Fibroblast of skin of right biceps (primary cell): ENCODE measurements around the gene GALNT10.

ENCODE experiments used
- DNase-seq: peaks from one replicate; pipeline ENCODE4 v3.0.0-alpha.2; 2013

Gene GALNT10

GRCh38 chr5:154269414-154269813 lies 78.9 kb downstream of the GALNT10 start:
- DNase-seq: no peak

- no peak for DNase-seq
Measured at GRCh38 chr5:154271466-154271865, 80.9 kb downstream of the GALNT10 start.

DNA sequence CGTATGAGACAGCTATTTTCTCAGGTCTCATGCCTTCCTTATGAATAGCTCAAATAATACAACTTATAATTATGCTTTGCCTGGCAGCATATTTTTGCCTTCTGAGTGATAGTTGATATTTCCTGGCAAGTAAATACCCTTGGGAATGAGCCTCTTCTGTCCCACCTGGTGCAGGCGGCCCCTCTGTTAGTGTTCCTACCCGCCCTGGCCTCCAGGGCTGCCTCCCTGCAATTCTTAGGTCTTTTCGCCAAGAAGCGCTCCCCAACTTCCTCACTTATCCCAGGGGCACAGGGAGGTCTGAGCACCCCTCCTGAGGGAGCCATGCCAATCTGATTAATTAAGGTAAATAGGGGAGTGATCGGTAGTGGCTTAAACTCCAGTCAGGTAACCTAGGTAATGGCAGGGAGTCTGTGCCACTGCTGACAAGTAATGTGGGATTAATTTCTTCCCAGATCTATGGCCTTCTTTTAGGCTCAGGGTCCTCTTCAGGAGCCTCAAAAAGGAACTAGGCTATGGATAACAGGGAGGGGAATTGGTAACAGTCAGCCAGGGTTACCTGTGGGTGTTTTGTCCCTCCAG lies 81.5 kb downstream of the GALNT10 start:
- DNase-seq: no peak

DNA sequence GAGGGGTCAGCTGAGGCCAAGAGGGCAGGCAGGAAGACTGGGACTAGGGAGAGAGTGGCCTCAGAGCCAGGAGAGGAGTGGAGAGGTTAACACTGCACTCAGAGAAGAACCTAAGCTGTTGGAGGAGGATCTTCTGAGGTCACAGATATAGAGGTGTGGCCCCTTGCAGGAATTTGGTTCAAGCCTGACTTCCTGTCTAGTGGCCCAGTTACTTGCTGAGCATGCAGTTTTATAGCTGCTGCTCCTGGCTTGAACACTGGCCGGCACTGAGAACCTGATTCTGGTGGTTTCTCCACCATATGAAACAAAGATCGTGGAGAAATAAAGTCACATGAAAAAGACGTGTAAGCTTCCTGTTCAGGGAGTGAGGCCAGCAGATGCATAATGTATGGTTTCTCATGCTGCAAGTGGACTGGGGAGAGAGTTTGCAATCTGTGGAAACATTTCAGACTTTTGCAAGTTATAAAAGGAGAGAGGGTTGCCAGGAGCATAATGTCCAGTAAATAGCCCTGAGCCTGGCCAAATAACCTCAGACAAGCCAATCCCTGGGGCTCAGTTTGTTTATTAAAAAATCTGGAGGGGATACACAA lies 82.6 kb downstream of the GALNT10 start:
- peak; percentile 41 for DNase-seq

DNA sequence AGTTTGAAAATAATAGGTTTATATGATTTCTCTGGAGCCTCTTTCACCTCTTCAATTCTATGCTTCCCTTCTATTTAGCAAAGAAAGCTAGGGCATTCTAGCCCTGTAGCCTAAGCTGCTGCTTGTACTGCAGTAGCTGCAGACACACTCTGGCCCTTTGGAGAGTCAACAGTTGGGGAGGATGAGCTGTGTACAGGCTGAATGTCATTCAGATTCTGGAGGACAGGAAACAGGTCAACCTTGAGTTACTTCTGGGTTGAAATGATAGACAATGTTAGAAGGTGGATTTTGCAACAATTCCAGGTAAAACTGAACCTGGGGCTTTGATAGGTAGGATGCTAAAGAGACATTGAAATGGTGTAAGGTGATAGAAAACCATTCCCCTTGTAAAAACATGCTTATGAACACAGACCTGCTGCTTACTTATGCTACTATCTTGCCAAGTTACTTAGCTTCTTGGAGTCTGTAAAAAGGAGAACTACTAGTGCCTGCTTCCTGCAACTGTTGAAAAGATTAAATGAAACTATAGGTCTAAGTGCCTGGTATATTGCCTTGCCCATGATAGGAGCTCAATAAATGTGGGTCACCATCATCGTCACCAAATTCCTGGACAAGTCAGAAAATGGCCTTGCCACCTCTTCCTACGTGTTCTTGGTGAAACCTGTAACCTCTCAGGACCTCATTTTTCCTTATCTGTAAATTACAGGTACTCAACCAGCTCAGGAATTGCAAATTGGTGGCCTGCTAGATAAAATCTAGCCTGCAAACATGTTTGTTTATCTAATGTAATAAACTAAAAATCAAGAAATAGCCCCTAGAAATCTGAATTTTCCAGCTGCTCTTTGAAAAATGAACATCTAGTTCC lies 83.7 kb downstream of the GALNT10 start:
- no peak for DNase-seq

DNA sequence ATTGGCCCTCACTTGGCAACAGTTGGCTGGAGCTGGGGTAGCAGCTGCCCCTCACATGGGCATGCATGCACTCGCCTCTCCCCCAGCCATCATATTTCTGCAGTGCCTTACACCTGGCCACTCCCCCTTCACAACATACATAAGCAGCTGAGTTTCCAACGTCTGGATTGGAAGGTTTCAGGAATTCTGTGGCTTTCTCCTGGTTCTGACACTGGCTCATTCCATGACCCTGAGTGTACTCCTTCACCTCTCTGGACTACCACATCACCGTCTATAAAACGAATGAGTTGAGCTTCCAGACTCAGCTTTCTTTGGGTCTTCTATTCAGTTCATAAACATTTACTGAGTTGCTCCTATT lies 84.3 kb downstream of the GALNT10 start:
- DNase-seq: peak; percentile 60

DNA sequence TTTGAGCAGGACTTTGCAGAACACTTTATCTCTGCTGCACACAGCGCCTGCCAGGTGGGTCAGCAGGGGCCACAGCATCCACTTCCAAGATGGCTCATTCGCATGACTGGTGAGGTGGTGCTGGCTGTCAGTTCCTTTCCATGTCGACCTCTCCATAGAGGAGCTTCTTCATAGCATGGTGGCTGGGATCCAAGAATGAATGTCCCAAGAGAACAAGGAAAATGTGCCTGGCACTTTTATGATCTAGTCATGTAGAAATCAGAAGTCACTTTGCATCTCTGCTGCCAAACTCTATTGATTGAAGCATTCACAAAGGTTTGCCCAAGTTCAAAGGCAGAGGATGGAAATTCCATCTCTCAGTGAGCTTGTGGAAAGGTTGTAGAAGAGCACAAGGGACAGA lies 85.0 kb downstream of the GALNT10 start:
- DNase-seq: no peak

- no peak for DNase-seq
Measured at GRCh38 chr5:154276261-154276972, 85.9 kb downstream of the GALNT10 start.

GRCh38 chr5:154276973-154277331 lies 86.4 kb downstream of the GALNT10 start:
- peak; percentile 77 for DNase-seq

GRCh38 chr5:154277499-154277898 lies 87.0 kb downstream of the GALNT10 start:
- DNase-seq: no peak

GRCh38 chr5:154278186-154278585 lies 87.7 kb downstream of the GALNT10 start:
- peak; percentile 65 for DNase-seq

DNA sequence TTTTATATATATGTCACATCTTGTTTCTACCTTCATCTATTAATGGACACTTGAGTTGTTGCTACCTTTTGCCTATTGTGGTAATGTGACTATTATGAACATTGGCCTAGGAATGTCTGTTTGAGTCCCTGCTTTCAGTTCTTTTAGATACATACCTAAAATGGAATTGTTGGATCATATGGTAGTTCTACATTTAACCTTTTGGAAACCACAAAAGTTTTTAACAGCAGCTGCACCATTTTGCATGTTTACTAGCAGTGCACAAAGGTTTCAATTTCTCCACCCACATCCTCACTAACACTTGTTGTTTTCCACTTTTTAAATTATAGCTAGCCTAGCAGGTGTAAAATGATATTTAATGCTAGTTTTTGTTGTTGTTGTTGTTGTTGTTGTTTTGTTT lies 88.4 kb downstream of the GALNT10 start:
- DNase-seq: peak; percentile 20

DNA sequence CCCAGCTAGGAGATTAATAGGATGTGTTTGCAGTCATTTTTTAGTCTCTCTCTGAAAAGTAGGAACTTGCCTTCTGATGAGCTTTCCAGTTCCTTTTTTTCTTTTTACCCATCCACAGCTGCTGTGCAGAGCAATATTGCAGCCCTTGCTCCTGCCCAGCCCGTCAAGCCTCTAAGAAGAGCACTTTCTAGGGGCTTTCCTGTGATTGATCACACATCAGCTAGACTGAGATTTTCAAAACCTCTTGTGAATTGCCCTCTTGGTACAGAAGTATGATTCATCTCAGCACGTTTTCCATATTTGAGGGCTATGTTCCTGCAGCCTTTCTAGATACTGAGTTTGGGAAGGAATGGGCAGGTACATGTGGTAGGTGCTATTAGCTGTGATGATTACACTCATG lies 93.9 kb downstream of the GALNT10 start:
- DNase-seq: no peak

DNA sequence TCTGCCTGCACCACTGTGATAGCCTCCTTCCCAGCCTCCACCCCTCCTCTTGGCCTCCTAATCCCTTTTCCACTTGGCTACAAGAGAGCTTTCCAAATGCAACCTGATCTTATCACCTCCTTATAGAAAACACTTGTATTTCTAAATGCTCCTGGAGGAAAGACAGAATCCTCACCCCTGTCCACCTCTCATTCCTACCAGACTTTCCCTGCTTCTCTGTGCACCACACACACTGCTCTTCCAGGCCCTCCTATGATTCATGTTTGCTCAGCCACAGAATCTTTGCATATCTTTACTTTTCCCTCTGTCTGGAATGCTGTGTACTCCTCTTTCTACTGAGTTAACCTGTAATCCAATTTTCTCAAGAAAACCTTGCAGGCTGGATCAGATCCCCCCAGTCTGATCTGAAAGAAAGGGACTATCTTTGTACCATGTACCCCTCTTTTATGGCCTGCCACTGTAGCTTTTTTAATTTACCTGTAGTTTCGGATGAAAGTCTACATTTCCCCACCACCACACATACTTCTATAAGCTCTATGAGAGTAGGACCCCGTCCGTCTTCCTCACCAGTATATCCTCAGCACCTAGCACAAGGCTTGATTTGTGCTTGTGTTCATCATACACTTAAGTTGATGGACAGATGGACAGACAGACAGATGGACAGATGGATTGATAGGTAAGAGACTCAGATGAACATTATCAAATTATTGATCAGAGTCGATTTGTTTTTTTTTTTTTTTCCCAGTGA lies 95.3 kb downstream of the GALNT10 start:
- peak; percentile 85 for DNase-seq

DNA sequence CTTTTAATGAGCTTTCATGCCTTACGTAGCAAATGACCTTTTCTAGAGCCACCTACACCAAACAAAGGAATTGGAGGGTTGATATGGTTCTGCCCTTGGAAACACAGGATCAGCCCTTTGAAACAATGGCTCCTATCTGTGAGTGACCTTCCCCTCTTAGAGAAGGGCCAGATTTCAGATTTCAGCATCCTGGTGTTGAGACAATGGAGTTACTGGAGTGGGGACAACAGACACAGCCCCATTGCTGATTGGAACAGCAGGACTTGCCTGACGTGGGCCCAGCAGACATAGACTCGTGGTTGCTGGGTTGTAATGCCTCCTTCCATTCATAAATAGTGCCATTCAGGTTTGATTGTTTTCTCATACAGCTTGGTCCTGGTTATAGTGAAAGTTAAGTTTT lies 96.0 kb downstream of the GALNT10 start:
- no peak for DNase-seq

- peak; percentile 92 for DNase-seq
Measured at GRCh38 chr5:154287136-154287535, 96.6 kb downstream of the GALNT10 start.

DNA sequence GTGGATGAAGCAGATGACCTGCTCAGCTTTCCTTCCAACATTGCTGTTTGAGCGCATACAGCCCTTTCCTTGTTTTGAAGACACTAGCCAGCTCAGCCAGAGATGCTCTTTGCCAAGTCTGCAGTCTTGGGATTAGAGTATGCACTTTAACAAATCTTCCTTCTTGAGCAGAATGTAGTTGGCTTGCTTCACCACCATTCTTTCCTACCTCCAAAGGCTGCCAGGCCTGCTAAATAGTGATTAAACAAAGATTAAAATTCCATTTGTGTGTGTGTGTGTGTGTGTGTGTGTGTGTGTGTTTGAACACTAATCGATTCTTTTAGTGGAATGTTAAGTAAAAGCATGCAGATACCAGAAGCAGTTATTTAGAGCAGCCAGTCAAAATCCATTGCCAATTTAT lies 97.6 kb downstream of the GALNT10 start:
- DNase-seq: peak; percentile 73

DNA sequence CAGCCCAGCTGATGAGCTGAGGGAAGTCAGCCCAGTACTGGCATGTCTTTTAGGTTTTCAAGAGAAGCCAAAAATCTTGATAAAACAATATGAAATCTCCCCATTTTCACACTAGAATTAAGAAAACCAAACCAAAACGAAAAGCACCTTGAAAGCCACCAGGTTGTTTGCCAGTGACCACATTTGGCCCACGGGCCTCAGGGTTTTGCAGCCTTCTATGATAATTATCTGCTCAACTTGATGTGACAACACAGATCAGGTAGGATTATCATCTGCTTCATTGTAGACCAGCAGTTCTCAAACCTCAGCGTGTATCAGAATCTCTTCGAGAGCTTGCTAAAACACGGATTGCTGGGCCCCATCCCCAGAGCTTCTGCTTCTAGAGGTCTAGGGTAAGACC lies 101.4 kb downstream of the GALNT10 start:
- DNase-seq: no peak

DNA sequence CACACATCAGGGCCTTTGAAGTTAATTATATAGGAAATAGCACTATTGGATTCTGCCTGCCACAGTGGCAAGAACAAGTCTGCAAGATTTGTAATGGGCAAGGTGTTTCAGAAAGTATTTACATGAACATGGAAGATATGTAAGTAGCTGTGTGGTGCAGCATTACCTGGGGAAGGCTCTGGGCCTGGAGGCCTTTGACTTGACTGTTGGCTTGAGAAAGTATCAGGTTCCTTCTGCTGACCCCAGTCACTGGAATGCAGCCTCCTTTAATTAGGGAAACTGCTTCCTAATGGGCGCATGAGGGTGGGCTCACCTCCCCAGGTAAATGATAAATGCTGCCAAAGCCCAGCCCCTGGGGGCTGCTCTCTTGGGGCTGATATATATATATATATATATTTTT lies 102.7 kb downstream of the GALNT10 start:
- DNase-seq: no peak

DNA sequence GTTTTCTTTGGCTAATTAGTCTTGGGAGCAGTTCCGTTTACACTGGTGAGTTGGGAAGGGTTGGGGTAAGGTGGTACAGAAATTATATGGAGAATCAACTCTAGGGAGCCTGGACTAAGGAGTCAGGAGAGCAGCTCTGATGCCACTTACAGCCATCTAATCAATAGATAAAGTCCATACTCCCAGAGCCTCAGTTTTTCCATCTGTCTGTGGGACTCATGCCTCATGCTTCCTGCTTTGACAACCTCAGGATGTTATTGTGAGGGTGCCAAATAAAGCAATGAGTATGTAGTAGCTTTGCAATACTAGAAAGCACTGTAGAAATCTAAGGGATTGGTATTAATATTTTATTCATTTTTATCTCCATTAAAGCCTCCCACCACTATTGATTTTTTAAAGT lies 105.0 kb downstream of the GALNT10 start:
- DNase-seq: no peak

DNA sequence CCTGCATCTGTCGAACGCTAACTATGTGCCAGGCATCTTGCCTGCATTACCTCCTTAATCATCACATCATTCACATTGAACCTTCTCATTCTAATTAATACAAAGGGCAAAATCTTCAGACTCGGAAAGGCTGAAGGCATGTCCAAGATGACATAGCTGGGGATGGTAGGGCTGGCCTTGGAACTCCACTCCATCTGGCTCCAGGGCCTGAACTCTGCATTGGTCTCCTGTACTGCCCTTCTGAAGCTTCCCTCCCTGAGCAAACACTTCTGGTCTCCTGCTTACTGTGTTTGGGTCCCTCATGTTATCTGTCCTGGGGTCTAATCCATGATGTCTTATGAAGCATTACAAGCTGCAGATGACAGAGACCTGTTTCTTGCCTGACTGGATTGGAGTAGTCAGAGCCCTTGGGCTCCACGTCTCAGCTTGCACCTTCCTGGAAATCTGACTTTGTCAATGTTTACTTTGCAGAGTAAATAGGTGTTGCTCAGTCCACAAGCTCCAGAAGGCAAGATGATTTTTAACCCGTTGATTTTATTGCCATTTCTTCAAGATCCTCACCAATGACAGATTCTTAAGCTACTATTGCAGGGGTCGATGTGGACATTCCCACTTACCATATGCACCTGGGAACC lies 106.1 kb downstream of the GALNT10 start:
- no peak for DNase-seq

- DNase-seq: no peak
Measured at GRCh38 chr5:154298065-154298464, 107.5 kb downstream of the GALNT10 start.
